Liver (tissue), 9 donors: Measurements from ENCODE around the gene REXO1. TPM values are rescaled to one million over a fixed set of nuclear protein-coding genes. Genes with fewer than 3 reads are reported as not detected.

Experiments used
- DNase-seq: peaks from one replicate; pipeline ENCODE4 v3.0.0-alpha.2; 2017; ENCODE audit warnings: low spot score
- H3K27ac ChIP-seq, 2 donors: one replicate each; pipeline ENCODE4 v1.7.0; 2013; ENCODE audit warnings: inconsistent platforms in 2 of 2, low read length in 2 of 2, control low read depth in 1 of 2, low read depth in 1 of 2, mild to moderate bottlenecking in 1 of 2
- H3K27me3 ChIP-seq, 4 donors: one replicate each; pipeline versions ENCODE4 v1.6.1 to v1.7.0; 2013; ENCODE audit warnings: low read length in 3 of 4, inconsistent platforms in 1 of 4, mild to moderate bottlenecking in 1 of 4, moderate library complexity in 1 of 4; ENCODE audit not compliant: control insufficient read depth in 4 of 4, insufficient read depth in 4 of 4
- H3K36me3 ChIP-seq, 4 donors: one replicate each; pipeline versions ENCODE4 v1.6.1 to v1.7.0; 2013; ENCODE audit warnings: low read length in 3 of 4, mild to moderate bottlenecking in 3 of 4, low read depth in 1 of 4, moderate library complexity in 1 of 4; ENCODE audit not compliant: control insufficient read depth in 4 of 4, insufficient read depth in 3 of 4
- H3K4me1 ChIP-seq, 4 donors: one replicate each; pipeline versions ENCODE4 v1.6.1 to v1.7.0; 2013; ENCODE audit warnings: low read length in 3 of 4, mild to moderate bottlenecking in 3 of 4, moderate library complexity in 1 of 4; ENCODE audit not compliant: control insufficient read depth in 4 of 4, insufficient read depth in 4 of 4
- H3K4me3 ChIP-seq, 3 donors: one replicate each; pipeline versions ENCODE4 v1.6.1 to v1.7.0; 2013; ENCODE audit warnings: low read length in 3 of 3, control low read depth in 1 of 3, low read depth in 1 of 3, mild to moderate bottlenecking in 1 of 3
- H3K9ac ChIP-seq, 2 donors: one replicate each; pipeline ENCODE4 v1.7.0; 2013; ENCODE audit warnings: low read length in 2 of 2, mild to moderate bottlenecking in 2 of 2, moderate library complexity in 2 of 2, control low read depth in 1 of 2, low read depth in 1 of 2
- H3K9me3 ChIP-seq, 4 donors: one replicate each; pipeline versions ENCODE4 v1.6.1 to v1.7.0; 2013; ENCODE audit warnings: low read length in 3 of 4; ENCODE audit not compliant: control insufficient read depth in 4 of 4
- FOXA1 ChIP-seq: IDR thresholded peaks from 2 replicates; pipeline ENCODE4 v1.6.1; 2016; ENCODE audit warnings: antibody characterized with exemption
- GABPA ChIP-seq, 2 donors: IDR thresholded peaks in 1 of 2; conservative IDR thresholded peaks in 1 of 2; 2 replicates each; pipeline ENCODE4 v1.6.1; 2016; ENCODE audit warnings: antibody characterized with exemption in 2 of 2, mild to moderate bottlenecking in 1 of 2, moderate library complexity in 1 of 2
- HNF4A ChIP-seq, 2 donors: conservative IDR thresholded peaks; 2 replicates each; pipeline ENCODE4 v1.6.1; 2016; ENCODE audit warnings: antibody characterized with exemption in 2 of 2, mild to moderate bottlenecking in 2 of 2
- HNF4G ChIP-seq: IDR thresholded peaks from 2 replicates; pipeline ENCODE4 v1.6.1; 2016; ENCODE audit warnings: antibody characterized with exemption
- JUND ChIP-seq, 2 donors: IDR thresholded peaks; 2 replicates each; pipeline ENCODE4 v1.6.1; 2016; ENCODE audit warnings: antibody characterized with exemption in 2 of 2
- NR2F2 ChIP-seq: IDR thresholded peaks from 2 replicates; pipeline ENCODE4 v1.6.1; 2016; ENCODE audit warnings: antibody characterized with exemption
- RAD21 ChIP-seq, 2 donors: IDR thresholded peaks; 2 replicates each; pipeline ENCODE4 v1.6.1; 2016; ENCODE audit warnings: antibody characterized with exemption in 2 of 2, mild to moderate bottlenecking in 2 of 2
- RXRA ChIP-seq, 2 donors: IDR thresholded peaks; 2 replicates each; pipeline ENCODE4 v1.6.1; 2017 to 2018; ENCODE audit warnings: antibody characterized with exemption in 2 of 2, mild to moderate bottlenecking in 1 of 2
- SP1 ChIP-seq: IDR thresholded peaks from 2 replicates; pipeline ENCODE4 v1.6.1; 2018; ENCODE audit warnings: antibody characterized with exemption, mild to moderate bottlenecking
- TAF1 ChIP-seq: conservative IDR thresholded peaks from 2 replicates; pipeline ENCODE4 v1.6.1; 2016; ENCODE audit warnings: antibody characterized with exemption, mild to moderate bottlenecking
- ZBTB33 ChIP-seq: IDR thresholded peaks from 2 replicates; pipeline ENCODE4 v1.6.1; 2016; ENCODE audit warnings: antibody characterized with exemption
- WGBS: extraction: QIAGEN DNeasy Blood & Tissue Kit; methylation state at CpG from one replicate; pipeline ENCODE4 v1.1.7; 2013; 5-methylcytosine and 5-hydroxymethylcytosine counted together
- polyA plus RNA-seq, 2 donors: library from polyadenylated mRNA; stranded (reverse) in 1 of 2; unstranded in 1 of 2; fragments of 200-250 nt in 1 of 2; fragments of >200 nt in 1 of 2; fragmentation: Nextera tagmentation in 1 of 2; extraction: Ambion mirVana in 1 of 2; gene quantifications; one replicate each; pipeline versions ENCODE4 v1.2.1 to v1.2.3, GENCODE V29; 2013 to 2015
- total RNA-seq, 2 donors: library from RNA; depleted of rRNA; stranded (reverse); fragments of >200 nt; gene quantifications; one replicate each; pipeline ENCODE4 v1.2.3, GENCODE V29; 2014
- TF ChIP-seq, protein P1 (sequence below): IDR thresholded peaks from 2 replicates; pipeline ENCODE4 v1.6.1; 2016; ENCODE audit warnings: antibody characterized with exemption
- TF ChIP-seq, protein P2 (sequence below): IDR thresholded peaks from 2 replicates; pipeline ENCODE4 v1.6.1; 2016; ENCODE audit warnings: antibody characterized with exemption, mild to moderate bottlenecking
- TF ChIP-seq, protein P3 (sequence below): IDR thresholded peaks from 2 replicates; pipeline ENCODE4 v1.6.1; 2016; ENCODE audit warnings: antibody characterized with exemption
- TF ChIP-seq, protein P4 (sequence below): fragments of 150-350 bp; IDR thresholded peaks from 2 replicates; pipeline ENCODE4 v1.5.1; 2017; ENCODE audit warnings: improper control_type of control experiment, low read depth, low read length; ENCODE audit not compliant: missing input control
- donor health status: healthy.
- donor health status: healthy.
- donor health status: healthy.
- donor health status: healthy.
- donor health status: healthy.

The REXO1 gene
- total and polyA plus RNA-seq, 4 donors, result 2.0 to 11.5 (median 9.2) TPM

GRCh38 chr19:1822210-1822609 lies 26.1 kb downstream of the REXO1 start:
- TF ChIP-seq, protein P1, sequence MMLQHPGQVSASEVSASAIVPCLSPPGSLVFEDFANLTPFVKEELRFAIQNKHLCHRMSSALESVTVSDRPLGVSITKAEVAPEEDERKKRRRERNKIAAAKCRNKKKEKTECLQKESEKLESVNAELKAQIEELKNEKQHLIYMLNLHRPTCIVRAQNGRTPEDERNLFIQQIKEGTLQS, result no peak
- TF ChIP-seq RAD21 (IDR thresholded peaks at IDR 0.05) (no peak), ZBTB33 (no peak), FOXA1 (no peak), HNF4G (no peak), JUND (IDR thresholded peaks at IDR 0.05) (no peak), HNF4A (conservative IDR thresholded peaks at IDR 0.05) (no peak), RXRA (IDR thresholded peaks at IDR 0.05) (no peak), SP1 (no peak)
- TF ChIP-seq, protein P2, sequence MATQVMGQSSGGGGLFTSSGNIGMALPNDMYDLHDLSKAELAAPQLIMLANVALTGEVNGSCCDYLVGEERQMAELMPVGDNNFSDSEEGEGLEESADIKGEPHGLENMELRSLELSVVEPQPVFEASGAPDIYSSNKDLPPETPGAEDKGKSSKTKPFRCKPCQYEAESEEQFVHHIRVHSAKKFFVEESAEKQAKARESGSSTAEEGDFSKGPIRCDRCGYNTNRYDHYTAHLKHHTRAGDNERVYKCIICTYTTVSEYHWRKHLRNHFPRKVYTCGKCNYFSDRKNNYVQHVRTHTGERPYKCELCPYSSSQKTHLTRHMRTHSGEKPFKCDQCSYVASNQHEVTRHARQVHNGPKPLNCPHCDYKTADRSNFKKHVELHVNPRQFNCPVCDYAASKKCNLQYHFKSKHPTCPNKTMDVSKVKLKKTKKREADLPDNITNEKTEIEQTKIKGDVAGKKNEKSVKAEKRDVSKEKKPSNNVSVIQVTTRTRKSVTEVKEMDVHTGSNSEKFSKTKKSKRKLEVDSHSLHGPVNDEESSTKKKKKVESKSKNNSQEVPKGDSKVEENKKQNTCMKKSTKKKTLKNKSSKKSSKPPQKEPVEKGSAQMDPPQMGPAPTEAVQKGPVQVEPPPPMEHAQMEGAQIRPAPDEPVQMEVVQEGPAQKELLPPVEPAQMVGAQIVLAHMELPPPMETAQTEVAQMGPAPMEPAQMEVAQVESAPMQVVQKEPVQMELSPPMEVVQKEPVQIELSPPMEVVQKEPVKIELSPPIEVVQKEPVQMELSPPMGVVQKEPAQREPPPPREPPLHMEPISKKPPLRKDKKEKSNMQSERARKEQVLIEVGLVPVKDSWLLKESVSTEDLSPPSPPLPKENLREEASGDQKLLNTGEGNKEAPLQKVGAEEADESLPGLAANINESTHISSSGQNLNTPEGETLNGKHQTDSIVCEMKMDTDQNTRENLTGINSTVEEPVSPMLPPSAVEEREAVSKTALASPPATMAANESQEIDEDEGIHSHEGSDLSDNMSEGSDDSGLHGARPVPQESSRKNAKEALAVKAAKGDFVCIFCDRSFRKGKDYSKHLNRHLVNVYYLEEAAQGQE, result no peak
- TF ChIP-seq, protein P3, sequence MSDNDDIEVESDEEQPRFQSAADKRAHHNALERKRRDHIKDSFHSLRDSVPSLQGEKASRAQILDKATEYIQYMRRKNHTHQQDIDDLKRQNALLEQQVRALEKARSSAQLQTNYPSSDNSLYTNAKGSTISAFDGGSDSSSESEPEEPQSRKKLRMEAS, result no peak
- TF ChIP-seq, protein P4, sequence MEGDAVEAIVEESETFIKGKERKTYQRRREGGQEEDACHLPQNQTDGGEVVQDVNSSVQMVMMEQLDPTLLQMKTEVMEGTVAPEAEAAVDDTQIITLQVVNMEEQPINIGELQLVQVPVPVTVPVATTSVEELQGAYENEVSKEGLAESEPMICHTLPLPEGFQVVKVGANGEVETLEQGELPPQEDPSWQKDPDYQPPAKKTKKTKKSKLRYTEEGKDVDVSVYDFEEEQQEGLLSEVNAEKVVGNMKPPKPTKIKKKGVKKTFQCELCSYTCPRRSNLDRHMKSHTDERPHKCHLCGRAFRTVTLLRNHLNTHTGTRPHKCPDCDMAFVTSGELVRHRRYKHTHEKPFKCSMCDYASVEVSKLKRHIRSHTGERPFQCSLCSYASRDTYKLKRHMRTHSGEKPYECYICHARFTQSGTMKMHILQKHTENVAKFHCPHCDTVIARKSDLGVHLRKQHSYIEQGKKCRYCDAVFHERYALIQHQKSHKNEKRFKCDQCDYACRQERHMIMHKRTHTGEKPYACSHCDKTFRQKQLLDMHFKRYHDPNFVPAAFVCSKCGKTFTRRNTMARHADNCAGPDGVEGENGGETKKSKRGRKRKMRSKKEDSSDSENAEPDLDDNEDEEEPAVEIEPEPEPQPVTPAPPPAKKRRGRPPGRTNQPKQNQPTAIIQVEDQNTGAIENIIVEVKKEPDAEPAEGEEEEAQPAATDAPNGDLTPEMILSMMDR, result no peak
- H3K4me3 ChIP-seq, result no peak overlapping the region
- WGBS, result 93% methylated on average over 19 of the region's 19 CpGs
- H3K9ac ChIP-seq, result no peak overlapping the region
- H3K27ac ChIP-seq, result no peak overlapping the region
- no peak for DNase-seq
- H3K9me3 ChIP-seq, result no peaks in the 10 kb centered on the region
- no peaks in the 10 kb centered on the region for H3K27me3 ChIP-seq
- peaks cover 20 to 45% (median 31%) of the 10 kb centered on the region in 4 donors for H3K36me3 ChIP-seq
- peaks cover 7 to 15% (median 10%) of the 10 kb centered on the region in 4 donors for H3K4me1 ChIP-seq

DNA sequence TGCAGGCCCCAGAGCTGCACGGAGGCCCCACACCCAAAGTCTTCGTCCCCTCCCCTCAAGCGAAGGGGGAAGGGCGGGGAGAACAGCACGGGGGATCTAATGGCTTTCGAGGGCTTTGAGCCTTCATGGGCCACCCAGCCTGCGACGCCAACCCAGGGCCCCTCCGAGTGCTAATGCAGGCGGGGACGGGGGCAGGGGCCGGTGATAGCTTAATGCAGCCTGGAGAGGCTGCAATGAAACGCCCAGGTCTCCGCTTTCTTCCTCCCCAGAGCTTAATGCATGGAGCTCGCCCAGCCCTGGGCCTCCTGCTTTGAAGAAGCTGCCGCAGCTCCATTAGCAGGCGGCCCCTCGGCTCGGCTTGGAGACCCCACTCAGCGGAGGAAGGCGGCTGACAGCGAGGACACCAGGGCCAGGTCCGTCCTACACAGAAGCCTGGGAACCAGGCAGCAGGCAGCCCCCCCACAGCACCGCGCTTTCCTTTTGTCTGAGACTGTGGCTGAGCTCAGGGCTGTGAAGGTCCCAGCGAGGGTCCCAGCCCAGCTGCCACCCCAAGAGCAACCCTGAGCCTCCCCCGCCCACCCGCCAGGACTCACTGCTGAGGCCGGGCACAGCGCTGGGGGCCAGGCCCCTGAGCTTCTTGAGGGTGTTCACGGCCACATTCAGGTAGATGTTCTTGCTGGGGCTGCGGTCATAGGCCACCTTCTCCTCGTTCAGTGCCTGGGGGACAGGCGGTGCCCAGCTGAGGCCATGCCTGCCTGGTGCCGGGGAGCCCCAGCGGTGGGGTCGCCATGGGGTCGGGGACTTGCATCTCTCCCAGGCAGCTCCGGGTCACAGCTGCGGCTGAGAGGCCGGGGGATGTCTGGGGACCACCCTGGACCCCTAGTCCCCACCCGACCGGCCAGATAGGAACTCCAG lies 28.7 kb downstream of the REXO1 start:
- Histone ChIP-seq H3K4me3 (no peak overlapping the region), H3K27me3 (no peaks in the 10 kb centered on the region), H3K9me3 (no peaks in the 10 kb centered on the region), H3K27ac (no peak overlapping the region), H3K9ac (no peak overlapping the region), H3K36me3 (peaks cover 27 to 65% (median 42%) of the 10 kb centered on the region in 4 donors), H3K4me1 (no peaks in the 10 kb centered on the region)
- TF ChIP-seq RAD21 (IDR thresholded peaks at IDR 0.05) (no peak), FOXA1 (no peak), GABPA (IDR thresholded peaks at IDR 0.05 in 1 of 2, conservative IDR thresholded peaks at IDR 0.05 in 1 of 2) (no peak), NR2F2 (no peak), TAF1 (no peak)
- TF ChIP-seq, protein P2, result no peak
- 94% methylated on average over 43 of the region's 43 CpGs for WGBS
- no peak for DNase-seq
